HG02852 (cell line): ENCODE results near the gene ALOX5AP.

Experiments used
- ATAC-seq: cut with Tn5 transposase; IDR thresholded peaks from one replicate; pipeline ENCODE4 v1.9.1; 2021; ENCODE audit warnings: mild to moderate bottlenecking, moderate library complexity; ENCODE audit not compliant: unreplicated experiment

ALOX5AP gene

DNA sequence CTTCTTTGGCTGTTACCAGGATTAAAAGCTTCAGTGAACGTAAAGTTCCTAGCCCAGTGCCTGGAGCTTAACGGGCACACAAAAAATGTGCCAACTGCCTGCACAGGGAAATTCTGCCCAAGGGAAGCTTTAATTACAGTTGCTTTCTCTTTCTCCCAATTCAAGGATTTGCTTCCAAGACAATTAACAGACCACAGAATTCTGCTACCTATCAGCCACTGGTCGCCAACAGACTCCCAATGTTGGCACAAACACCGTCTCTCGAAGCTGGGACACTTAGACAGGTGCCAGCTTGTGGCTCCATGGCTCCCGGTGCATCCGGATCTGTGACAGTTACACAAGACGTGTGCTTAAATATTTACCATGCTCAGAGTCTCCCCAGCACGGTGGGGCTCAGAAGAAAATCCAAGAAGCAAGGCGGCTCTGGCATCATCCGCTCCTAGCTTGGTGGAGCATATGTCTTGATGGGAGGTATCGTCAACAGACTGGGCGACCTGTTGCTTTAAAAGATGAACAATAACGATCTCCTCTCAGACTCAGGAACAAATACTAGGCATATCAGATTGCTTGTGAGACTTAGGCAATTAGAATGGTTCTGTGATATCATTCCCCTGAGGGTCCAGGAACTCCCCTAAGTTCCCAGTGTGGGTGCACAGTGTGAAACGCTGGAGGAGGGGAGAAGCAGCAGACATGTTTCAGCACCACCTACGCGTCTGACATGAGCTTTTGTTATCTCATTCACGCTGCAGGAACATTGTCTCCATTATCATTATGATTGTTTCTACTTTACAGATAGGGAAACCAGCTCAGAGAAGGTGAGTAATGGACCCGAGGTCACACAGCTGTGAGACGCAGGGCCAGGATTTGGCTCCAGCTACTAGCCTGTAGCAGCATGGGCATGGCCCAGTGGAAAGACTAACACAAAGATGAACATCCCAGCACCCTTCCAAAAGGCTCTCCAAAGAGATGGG is 61.6 kb downstream of the ALOX5AP start:
- ATAC-seq, result no peak

DNA sequence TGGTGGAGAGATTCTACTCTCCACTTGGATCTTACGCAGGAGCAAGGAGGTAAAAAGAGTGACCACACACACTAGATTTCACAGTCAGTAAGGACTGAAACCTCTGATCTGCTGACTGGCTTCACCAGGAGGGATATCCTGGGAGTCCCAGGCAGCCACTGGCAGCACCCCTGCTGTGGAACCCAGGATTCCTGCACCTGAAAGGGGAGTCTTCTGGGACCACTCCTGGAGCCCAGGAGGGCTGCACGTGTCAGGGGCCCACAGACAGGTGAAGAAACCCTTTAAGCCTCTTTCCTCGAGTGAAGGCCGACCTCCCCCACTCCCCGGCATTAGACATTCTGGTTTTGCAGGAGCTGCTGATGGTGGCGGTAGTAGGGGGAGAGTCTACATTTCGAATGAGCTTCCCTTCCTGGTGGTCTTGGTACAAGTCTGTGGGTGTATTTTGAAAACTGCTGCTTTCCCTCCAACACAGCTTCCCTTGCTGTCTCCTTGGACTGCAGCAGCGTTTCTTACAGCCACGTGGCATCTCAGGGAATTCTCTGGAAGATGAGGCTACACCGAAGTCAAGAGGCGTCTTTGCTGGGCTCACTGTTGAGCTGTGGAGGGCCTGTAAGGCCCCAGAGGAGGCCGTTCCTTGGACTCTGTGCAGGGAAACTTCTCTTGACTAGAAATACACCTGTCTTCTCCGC is 62.6 kb downstream of the ALOX5AP start:
- ATAC-seq, result no peak

- ATAC-seq, result no peak
Observed at GRCh38 chr13:30798776-30799355, 63.5 kb downstream of the ALOX5AP start.

DNA sequence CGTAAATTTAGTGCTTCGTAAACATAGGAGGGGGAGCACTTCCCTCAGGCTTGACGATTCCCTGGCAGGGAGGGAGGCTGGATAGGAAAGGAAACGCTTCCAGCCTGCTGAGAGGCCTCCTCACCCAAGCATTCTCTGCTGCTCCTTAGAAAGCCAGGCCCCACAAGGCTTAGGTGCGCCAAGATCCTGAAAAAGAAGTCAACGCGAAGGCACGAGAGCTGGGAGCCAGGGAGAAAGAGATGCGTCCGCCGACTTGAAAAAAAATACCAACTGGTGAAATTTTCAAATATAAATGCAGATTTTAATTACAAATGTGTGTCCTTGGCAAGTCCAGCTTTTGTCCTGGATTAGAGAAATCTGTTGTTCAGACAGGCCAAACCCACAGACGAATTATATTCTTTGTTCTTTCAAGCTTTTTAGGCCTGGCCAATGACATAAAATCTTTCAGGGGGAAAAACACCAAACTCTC is 64.0 kb downstream of the ALOX5AP start:
- ATAC-seq, result no peak

- ATAC-seq, result no peak
Observed at GRCh38 chr13:30800107-30800506, 64.8 kb downstream of the ALOX5AP start.

DNA sequence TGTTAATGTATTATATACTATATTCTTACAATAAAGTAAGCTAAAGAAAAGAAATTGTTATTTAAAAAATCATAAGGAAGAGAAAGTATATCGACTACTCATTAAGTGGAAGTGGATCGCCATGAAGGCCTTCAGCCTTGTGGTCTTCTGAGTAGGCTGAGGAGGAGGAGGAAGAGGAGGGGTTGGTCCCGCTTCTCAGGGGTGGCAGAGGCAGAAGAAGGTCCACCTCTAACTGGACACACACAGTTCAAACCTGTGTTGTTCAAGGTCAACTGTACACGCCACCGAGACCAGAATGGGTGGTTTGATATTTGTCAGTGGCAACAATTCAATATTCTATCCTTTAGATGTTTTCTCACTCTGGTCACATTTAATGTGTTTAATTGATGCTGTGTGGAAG is 67.2 kb downstream of the ALOX5AP start:
- ATAC-seq, result no peak

DNA sequence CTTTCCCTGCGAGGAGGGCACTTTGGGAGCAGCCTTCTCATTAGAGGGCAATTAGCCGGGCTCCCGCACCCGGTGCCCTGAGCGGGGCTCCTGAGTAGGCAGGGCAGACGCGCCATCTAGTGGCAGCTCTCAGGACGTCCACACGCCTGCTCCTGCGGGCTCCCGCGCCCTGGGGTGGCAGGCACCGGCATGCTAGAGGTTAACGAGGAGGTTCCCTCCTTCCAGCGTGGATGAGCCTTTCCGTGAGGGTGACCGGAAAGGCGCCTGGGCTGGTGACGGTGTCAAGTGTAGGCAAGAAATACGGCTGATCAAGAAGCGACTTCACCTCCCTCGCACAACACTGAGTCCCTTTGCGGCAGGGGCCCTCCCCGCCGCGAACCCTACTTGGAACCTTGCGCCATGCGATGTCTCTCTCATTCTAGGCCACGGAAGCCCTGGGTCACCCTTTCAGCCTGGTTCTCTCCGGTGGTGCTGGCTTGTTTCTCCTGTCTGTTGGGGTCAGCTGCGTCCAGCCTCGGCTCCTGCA is 67.7 kb downstream of the ALOX5AP start:
- peak; percentile 94 for ATAC-seq

DNA sequence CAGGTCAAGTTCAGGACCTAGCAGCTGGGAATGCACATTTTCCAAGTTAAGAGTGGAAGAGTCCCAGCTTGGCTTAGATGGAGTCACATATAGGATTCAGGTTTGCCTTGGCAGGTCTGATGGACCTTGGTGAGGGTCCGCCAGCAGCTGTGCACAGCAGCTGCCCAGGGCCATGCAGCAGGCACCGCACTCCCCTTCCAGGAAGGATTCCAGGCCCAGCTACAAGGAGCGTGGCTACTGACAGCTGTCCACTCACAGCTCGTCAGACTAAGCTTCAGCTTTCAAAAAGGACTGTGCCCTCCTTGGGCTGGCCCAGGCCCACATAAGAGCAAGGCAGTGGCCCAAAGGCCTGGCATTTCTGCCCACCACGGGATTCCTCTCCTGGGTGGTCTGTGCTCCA is 68.4 kb downstream of the ALOX5AP start:
- no peak for ATAC-seq

GRCh38 chr13:30804474-30804873 is 69.1 kb downstream of the ALOX5AP start:
- ATAC-seq, result no peak

DNA sequence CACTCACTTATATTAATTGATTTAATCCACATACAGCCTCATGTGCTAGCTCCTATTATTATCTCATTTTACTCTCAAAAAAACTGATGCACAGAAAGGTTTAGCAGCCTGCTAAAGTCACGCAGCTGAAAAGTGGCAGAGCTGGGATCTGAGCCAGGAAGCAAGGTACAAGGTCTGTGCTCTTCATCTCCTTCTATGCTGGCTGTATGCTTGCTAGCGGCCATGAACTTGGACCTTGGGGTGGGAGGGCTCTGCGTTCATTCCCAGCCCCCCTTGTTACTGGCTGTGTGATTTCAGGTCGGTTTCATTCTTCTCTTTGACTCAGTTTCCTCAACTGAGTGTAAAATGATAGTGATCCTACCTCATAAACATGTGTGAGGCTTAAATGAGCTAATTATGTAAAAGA is 69.8 kb downstream of the ALOX5AP start:
- no peak for ATAC-seq

GRCh38 chr13:30805603-30806011 is 70.3 kb downstream of the ALOX5AP start:
- no peak for ATAC-seq

GRCh38 chr13:30806784-30807183 is 71.4 kb downstream of the ALOX5AP start:
- no peak for ATAC-seq

- no peak for ATAC-seq
Observed at GRCh38 chr13:30807392-30807791, 72.0 kb downstream of the ALOX5AP start.

DNA sequence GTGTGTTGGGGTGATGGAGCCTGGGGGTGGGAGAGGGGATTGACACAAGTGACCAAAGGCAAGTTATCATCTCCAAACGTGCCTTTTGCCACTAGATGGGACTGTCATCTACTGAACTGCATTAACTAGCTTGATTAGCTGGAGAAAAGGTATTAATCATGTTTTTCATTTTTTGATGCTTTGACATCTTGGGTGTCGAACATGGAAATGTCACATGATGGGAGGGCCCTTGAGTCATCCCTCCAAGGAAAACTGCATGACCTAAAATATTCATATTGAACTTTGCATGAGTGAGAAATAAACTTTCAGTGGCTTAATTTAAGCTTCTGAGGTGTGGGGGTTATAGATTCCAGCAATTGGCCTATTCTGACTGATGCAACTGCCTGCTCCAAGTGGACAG is 73.3 kb downstream of the ALOX5AP start:
- no peak for ATAC-seq

- no peak for ATAC-seq
Observed at GRCh38 chr13:30809787-30810186, 74.4 kb downstream of the ALOX5AP start.

GRCh38 chr13:30810261-30810701 is 74.9 kb downstream of the ALOX5AP start:
- ATAC-seq, result no peak

GRCh38 chr13:30810801-30811200 is 75.5 kb downstream of the ALOX5AP start:
- no peak for ATAC-seq
